HepG2 (cell line): Measurements from ENCODE around the gene ZNF513. TPM values are rescaled to one million over a fixed set of nuclear protein-coding genes. Genes with fewer than 3 reads are reported as not detected.

ENCODE experiments used
- ATF4 ChIP-seq, 2 experiments: fragments of 450-650 bp in 1 of 2; sonication (generic) in 1 of 2; formaldehyde crosslinking; IDR thresholded peaks; 2 replicates each; pipeline versions ENCODE4 v1.5.0 to v1.8.0; 2020 to 2022; ENCODE audit warnings: mild to moderate bottlenecking in 1 of 2, missing genetic modification reagents in 1 of 2
- GLI4 ChIP-seq: sonication (generic); formaldehyde crosslinking; IDR thresholded peaks from 2 replicates; pipeline ENCODE4 v1.5.1; 2020; ENCODE audit warnings: missing genetic modification reagents, mild to moderate bottlenecking, moderate library complexity, borderline replicate concordance
- HDAC2 ChIP-seq: sonication (generic); formaldehyde crosslinking; IDR thresholded peaks from 2 replicates; pipeline ENCODE4 v1.4.0; 2020; ENCODE audit warnings: missing genetic modification reagents
- HOXA7 ChIP-seq: sonication (generic); formaldehyde crosslinking; IDR thresholded peaks from 2 replicates; pipeline ENCODE4 v1.8.1; 2022; ENCODE audit warnings: mild to moderate bottlenecking, missing genetic modification reagents, moderate library complexity
- MAZ ChIP-seq, 2 experiments: sonication (generic) in 1 of 2; formaldehyde crosslinking in 1 of 2; IDR thresholded peaks; 2 replicates each; pipeline versions ENCODE4 v1.5.0 to v1.6.1; 2012 to 2020; ENCODE audit warnings: low read depth in 2 of 2, mild to moderate bottlenecking in 2 of 2, borderline replicate concordance in 1 of 2, improper control_type of control experiment in 1 of 2, low read length in 1 of 2, missing genetic modification reagents in 1 of 2, moderate library complexity in 1 of 2
- MTF1 ChIP-seq: sonication (generic); formaldehyde crosslinking; IDR thresholded peaks from 2 replicates; pipeline ENCODE4 v1.5.0; 2020; ENCODE audit warnings: missing genetic modification reagents
- SMARCC2 ChIP-seq: fragments of 450-650 bp; IDR thresholded peaks from 2 replicates; pipeline ENCODE4 v1.6.1; 2017; ENCODE audit warnings: antibody characterized with exemption, mild to moderate bottlenecking
- SRSF9 ChIP-seq: fragments of 200-400 bp; formaldehyde crosslinking; IDR thresholded peaks from 2 replicates; pipeline ENCODE4 v1.6.1; 2018; ENCODE audit warnings: borderline replicate concordance, mild to moderate bottlenecking, low read depth, low read length; ENCODE audit not compliant: insufficient read depth, poor library complexity, severe bottlenecking
- THYN1 ChIP-seq: sonication (generic); formaldehyde crosslinking; IDR thresholded peaks from 2 replicates; pipeline ENCODE4 v1.8.1; 2023; ENCODE audit warnings: low read depth, mild to moderate bottlenecking, moderate library complexity, missing genetic modification reagents, borderline replicate concordance
- ZMYM3 ChIP-seq: sonication (generic); formaldehyde crosslinking; IDR thresholded peaks from 2 replicates; pipeline ENCODE4 v1.5.1; 2020; ENCODE audit warnings: mild to moderate bottlenecking, missing genetic modification reagents
- ZNF382 ChIP-seq: sonication (generic); formaldehyde crosslinking; IDR thresholded peaks from 2 replicates; pipeline ENCODE4 v1.5.0; 2020; ENCODE audit warnings: missing genetic modification reagents, mild to moderate bottlenecking, borderline replicate concordance
- ZNF562 ChIP-seq: sonication (generic); formaldehyde crosslinking; IDR thresholded peaks from 2 replicates; pipeline ENCODE4 v1.8.0; 2022; ENCODE audit warnings: missing genetic modification reagents, borderline replicate concordance
- ZNF572 ChIP-seq: sonication (generic); formaldehyde crosslinking; IDR thresholded peaks from 2 replicates; pipeline ENCODE4 v1.5.1; 2020; ENCODE audit warnings: mild to moderate bottlenecking, missing genetic modification reagents
- ZSCAN5A ChIP-seq: sonication (generic); formaldehyde crosslinking; IDR thresholded peaks from 2 replicates; pipeline ENCODE4 v1.8.0; 2022; ENCODE audit warnings: mild to moderate bottlenecking, missing genetic modification reagents, borderline replicate concordance
- polyA plus RNA-seq, 8 experiments: library from polyadenylated mRNA; depleted of rRNA in 3 of 8; stranded (reverse) in 7 of 8; unstranded in 1 of 8; fragments of >200 nt; fragmentation: Illumina TruSeq in 4 of 8; extraction: Trizol in 4 of 8; gene quantifications; 2 replicates each; pipeline versions ENCODE4 v1.2.1 to v1.2.3, GENCODE V29; 2011 to 2016; ENCODE audit warnings: low read depth in 4 of 8, missing spikeins in 1 of 8, mixed read lengths in 1 of 8; ENCODE audit not compliant: insufficient read depth in 1 of 8
- total RNA-seq, 5 experiments: library from RNA; depleted of rRNA; stranded (reverse); fragments of >200 nt; fragmentation: Illumina TruSeq; extraction: Trizol; gene quantifications; 2 replicates each; pipeline ENCODE4 v1.2.3, GENCODE V29; 2016; ENCODE audit warnings: low read depth in 1 of 5
- TF ChIP-seq, protein P1 (sequence below), 2 experiments: sonication (generic) in 1 of 2; formaldehyde crosslinking in 1 of 2; IDR thresholded peaks; 2 replicates each; pipeline versions ENCODE4 v1.4.0 to v1.6.1; 2018 to 2020; ENCODE audit warnings: missing genetic modification reagents in 2 of 2, borderline replicate concordance in 1 of 2, low read depth in 1 of 2, mild to moderate bottlenecking in 1 of 2, missing biosample characterization in 1 of 2
- TF ChIP-seq, protein P2 (sequence below): sonication (generic); formaldehyde crosslinking; IDR thresholded peaks from 2 replicates; pipeline ENCODE4 v1.5.0; 2020; ENCODE audit warnings: missing genetic modification reagents
- TF ChIP-seq, protein P3 (sequence below): sonication (generic); formaldehyde crosslinking; IDR thresholded peaks from 2 replicates; pipeline ENCODE4 v1.8.1; 2023; ENCODE audit warnings: mild to moderate bottlenecking, moderate library complexity, missing genetic modification reagents
- TF ChIP-seq, protein P4 (sequence below): fragments of 450-650 bp; IDR thresholded peaks from 2 replicates; pipeline ENCODE4 v1.6.1; 2017

Gene ZNF513
- total and polyA plus RNA-seq, 2 of the 13 experiments (the other 11 are each of a cell fraction or from before 2014, with no cell fraction given): 4.9 to 6.3 TPM

- TF ChIP-seq, protein P1, sequence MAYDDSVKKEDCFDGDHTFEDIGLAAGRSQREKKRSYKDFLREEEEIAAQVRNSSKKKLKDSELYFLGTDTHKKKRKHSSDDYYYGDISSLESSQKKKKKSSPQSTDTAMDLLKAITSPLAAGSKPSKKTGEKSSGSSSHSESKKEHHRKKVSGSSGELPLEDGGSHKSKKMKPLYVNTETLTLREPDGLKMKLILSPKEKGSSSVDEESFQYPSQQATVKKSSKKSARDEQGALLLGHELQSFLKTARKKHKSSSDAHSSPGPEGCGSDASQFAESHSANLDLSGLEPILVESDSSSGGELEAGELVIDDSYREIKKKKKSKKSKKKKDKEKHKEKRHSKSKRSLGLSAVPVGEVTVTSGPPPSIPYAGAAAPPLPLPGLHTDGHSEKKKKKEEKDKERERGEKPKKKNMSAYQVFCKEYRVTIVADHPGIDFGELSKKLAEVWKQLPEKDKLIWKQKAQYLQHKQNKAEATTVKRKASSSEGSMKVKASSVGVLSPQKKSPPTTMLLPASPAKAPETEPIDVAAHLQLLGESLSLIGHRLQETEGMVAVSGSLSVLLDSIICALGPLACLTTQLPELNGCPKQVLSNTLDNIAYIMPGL (CRISPR knock-in tag; IDR thresholded peaks at IDR 0.05; ENCODE audit: borderline replicate concordance in 1 of 2, low read depth in 1 of 2): peak in 1 of 2 experiments; percentile 40; a peak in 2 of 4 replicates
- TF ChIP-seq SRSF9: no peak
- no peak for TF ChIP-seq THYN1 (CRISPR knock-in tag)
- TF ChIP-seq, protein P2, sequence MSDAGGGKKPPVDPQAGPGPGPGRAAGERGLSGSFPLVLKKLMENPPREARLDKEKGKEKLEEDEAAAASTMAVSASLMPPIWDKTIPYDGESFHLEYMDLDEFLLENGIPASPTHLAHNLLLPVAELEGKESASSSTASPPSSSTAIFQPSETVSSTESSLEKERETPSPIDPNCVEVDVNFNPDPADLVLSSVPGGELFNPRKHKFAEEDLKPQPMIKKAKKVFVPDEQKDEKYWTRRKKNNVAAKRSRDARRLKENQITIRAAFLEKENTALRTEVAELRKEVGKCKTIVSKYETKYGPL: no peak; the same call in 1 of the 2 replicates
- no peak for TF ChIP-seq ZMYM3
- 0 out of 2 replicates have a peak, but pooled peaks have one; percentile 57 for TF ChIP-seq ZNF572 (CRISPR knock-in tag)
- TF ChIP-seq ZNF562 (CRISPR knock-in tag): no peak
- no peak for TF ChIP-seq MTF1 (CRISPR knock-in tag)
- TF ChIP-seq, protein P3, sequence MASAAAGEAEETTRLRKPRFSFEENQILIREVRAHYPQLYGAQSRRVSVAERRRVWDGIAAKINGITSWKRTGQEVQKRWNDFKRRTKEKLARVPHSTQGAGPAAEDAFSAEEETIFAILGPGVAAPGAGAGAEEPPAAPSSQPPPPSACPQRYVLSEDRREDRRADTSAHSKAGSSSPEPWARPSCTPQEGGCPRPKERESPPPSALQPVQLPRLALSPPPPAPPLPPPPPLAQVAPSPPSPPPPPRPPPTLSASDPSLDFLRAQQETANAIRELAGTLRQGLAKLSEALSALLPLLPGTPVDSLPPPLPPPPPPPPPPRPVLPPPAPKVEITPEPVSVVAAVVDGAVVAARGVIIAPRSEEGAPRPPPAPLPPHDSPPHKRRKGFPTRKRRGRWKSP (CRISPR knock-in tag): no peak; the same call in none of the 2 replicates
- no peak for TF ChIP-seq ZSCAN5A (CRISPR knock-in tag)
- no peak for TF ChIP-seq ZNF382
- TF ChIP-seq GLI4: no peak
- TF ChIP-seq ATF4 (CRISPR knock-in tag; IDR thresholded peaks at IDR 0.05): no peak
- no peak for TF ChIP-seq HOXA7
- TF ChIP-seq, protein P4, sequence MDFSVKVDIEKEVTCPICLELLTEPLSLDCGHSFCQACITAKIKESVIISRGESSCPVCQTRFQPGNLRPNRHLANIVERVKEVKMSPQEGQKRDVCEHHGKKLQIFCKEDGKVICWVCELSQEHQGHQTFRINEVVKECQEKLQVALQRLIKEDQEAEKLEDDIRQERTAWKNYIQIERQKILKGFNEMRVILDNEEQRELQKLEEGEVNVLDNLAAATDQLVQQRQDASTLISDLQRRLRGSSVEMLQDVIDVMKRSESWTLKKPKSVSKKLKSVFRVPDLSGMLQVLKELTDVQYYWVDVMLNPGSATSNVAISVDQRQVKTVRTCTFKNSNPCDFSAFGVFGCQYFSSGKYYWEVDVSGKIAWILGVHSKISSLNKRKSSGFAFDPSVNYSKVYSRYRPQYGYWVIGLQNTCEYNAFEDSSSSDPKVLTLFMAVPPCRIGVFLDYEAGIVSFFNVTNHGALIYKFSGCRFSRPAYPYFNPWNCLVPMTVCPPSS: no peak
- no peak for TF ChIP-seq SMARCC2
- TF ChIP-seq MAZ (IDR thresholded peaks at IDR 0.05; ENCODE audit: borderline replicate concordance, low read depth, low read length): no peak
- TF ChIP-seq MAZ (CRISPR knock-in tag; IDR thresholded peaks at IDR 0.05; ENCODE audit: low read depth): peak; percentile 75; the same call in 1 of the 2 replicates
- peak; percentile 53; the same call in 1 of the 2 replicates for TF ChIP-seq HDAC2 (CRISPR knock-in tag)
Observed at GRCh38 chr2:27428978-27429541, 48.5 kb upstream of the ZNF513 start (continued).
